GM20431 (cell line): ENCODE results near the gene B3GALNT2.
"Not testable (repeated sequence)": the region's sequence is repeated elsewhere in the genome, so short reads cannot be mapped to it uniquely, and the experiment has no call there.

Source experiments
- in situ Hi-C: fragments of 300-500 bp; cut with MseI, MboI; formaldehyde crosslinking; loops from one replicate; pipeline ENCODE4 v1.15.0; 2020; ENCODE audit warnings: low sequenced_read_pairs; ENCODE audit not compliant: unreplicated experiment

Gene B3GALNT2

GRCh38 chr1:235460770-235461169 is 43.5 kb downstream of the B3GALNT2 start:
- in situ Hi-C loops: no loop called here

DNA sequence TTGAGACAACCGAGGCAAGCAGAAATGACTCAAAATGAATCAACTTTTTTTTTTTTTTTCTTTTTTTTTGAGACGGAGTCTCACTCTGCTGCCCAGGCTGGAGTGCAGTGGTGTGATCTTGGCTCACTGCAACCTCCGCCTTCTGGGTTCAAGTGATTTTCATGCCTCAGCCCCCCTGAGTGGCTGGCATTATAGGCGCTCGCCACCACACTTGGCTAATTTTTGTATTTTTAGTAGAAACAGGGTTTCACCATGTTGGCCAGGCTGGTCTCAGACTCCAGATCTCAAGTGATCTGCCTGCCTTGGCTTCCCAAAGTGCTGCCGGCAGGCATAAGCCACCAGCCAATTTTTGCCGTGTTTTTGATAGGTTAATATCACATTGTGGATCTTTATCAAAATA is 46.4 kb downstream of the B3GALNT2 start:
- in situ Hi-C loops: not testable (repeated sequence)

- in situ Hi-C loops: no loop called here
Measured at GRCh38 chr1:235455823-235456222, 48.4 kb downstream of the B3GALNT2 start.

DNA sequence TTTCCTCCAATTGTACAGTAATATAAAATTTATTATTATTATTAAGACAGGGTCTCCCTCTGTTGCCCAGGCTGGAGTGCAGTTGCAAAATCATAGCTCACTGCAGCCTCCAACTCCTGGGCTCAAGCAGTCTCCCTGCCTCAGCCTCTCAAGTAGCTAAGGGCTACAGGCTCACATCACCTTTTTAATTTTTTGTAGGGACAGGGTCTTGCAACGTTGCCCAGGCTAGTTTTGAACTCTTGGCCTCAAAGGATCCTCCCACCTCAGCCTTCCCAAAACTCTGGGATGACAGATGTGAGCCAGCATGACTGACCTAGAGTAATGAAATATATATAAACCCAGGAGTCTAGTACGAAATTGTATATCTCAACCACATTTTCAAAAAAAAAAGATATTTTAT is 49.2 kb downstream of the B3GALNT2 start:
- in situ Hi-C loops: no loop called here

- in situ Hi-C loops: no loop called here
Measured at GRCh38 chr1:235454021-235454420, 50.2 kb downstream of the B3GALNT2 start.

- in situ Hi-C loops: no loop called here
Measured at GRCh38 chr1:235450886-235451483, 53.3 kb downstream of the B3GALNT2 start.

DNA sequence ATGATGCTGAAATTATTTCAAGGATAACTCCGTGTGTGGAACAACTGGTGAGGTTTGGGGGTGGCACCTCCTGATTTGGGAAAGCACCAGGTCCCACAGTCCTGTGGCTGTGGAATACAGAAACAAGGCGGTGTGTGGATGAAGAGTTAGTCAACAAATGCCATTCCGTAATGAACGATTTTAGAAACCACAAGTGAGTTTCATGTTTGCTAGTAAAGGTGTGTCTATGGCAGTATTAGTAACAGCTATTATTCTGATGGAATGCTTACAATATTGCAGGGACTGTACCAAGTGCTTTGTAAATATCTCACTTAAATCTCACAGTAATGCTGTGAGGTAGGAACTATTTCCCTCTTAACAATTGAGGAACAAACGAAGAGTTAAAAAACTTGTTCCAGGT is 53.8 kb downstream of the B3GALNT2 start:
- in situ Hi-C loops: no loop called here

GRCh38 chr1:235448616-235449015 is 55.6 kb downstream of the B3GALNT2 start:
- in situ Hi-C loops: no loop called here

DNA sequence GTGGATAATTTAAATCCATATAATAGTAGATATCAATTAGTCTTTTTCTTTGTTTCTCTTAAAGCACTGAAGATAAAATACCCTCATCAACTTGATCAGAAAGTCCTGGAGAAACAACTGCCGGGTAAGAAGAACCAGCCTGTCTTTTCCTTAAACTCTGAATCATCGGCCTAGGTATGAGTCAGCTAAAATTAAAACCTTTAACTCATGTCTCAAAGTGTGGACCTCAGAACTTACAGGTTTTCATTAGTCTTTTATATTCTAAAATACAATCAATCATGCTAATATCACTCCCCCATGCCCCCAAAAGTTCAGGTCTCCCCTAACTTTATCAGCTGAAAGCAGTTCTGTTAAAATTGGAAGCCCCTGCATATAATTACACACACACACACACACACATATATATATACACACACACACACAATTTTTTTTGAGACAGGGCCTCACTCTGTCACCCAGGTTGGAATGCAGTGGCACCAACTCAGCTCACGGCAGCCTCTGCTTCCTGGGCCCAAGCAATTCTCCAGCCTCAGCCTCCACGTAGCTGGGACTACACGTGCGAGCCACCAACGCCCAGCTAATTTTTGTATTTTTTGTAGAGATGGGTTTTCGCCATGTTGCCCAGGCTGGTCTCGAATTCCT is 61.3 kb downstream of the B3GALNT2 start:
- in situ Hi-C loops: no loop called here

DNA sequence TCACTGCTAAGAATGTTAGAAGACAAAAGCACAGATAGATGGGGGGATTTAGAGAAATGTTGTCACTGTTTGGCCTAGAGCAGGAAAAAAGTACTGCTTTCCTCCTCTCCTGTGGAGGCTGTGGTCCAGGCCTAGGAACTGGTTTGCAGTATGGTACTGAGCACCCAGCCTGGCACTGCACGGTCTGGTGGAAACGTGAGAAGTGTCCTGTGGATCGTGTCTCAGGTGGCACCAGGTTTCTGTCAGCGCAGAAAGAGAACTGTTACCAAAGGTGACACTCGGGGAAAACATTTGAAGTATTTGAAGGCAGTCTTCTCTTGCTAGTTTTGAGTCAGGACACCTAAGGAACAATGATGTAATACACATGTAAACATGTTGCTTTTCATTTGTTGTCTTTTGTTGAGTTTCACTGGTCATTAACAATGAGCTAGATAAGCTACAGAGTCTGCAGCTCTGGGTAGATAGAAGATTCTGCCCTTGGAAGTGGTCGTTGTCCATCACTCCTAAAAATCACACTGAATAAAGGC is 63.0 kb downstream of the B3GALNT2 start:
- in situ Hi-C loops: no loop called here

DNA sequence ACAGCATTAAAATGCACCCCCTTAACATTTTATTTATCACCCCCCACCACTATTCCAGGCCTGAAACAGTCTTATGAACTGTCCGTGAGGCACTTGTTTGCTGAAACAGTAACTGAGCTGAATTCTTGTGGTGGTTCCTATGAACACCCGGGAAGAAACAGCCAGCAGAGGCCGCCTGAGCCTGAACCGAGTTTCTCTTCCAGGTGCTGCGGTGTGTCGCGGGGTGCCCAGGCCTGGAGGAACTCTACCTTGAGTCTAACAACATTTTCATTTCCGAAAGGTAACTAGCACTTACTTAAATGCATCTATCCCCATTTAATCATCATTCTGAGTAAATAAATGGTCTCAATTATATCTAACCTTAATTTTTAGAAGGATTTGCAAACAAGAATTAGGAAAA is 70.3 kb downstream of the B3GALNT2 start:
- in situ Hi-C loops: no loop called here

DNA sequence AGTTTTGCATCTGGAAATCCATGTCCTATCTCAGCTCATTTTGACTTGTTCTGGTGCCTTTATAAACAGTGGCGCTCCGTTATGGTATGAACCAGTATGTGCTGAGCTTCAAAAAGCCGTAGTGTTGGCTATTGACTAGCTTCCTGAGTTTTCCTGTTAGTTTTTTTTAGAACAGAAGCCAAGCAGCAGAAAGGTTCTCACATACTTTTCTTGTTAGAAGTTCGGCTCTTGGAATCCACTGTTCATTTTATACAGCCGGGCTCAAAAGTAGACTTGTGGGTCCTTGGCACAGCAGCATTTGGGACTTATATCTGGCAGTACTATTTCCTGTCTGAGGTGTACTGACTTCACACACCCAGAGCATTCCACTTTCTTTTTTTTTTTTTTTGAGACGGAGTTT is 73.3 kb downstream of the B3GALNT2 start:
- in situ Hi-C loops: no loop called here

DNA sequence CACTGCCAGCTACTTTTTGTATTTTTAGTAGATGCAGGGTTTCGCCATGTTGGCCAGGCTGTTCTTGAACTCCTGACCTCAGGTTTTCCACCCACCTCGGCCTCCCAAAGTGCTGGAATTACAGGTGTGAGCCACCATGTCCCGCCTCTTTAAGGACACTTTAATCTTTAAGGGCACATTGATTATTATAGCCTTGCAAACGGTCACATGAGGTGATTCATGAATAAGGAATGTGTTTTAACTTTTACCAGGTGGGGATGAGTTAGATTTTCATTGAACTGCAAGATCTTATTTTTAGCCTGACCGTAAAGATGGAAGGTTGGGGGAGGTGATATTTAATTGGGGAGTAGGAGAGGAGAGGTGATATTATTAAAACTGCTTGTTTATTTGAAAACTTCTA is 75.1 kb downstream of the B3GALNT2 start:
- in situ Hi-C loops: no loop called here

GRCh38 chr1:235427447-235427846 is 76.8 kb downstream of the B3GALNT2 start:
- in situ Hi-C loops: no loop called here

DNA sequence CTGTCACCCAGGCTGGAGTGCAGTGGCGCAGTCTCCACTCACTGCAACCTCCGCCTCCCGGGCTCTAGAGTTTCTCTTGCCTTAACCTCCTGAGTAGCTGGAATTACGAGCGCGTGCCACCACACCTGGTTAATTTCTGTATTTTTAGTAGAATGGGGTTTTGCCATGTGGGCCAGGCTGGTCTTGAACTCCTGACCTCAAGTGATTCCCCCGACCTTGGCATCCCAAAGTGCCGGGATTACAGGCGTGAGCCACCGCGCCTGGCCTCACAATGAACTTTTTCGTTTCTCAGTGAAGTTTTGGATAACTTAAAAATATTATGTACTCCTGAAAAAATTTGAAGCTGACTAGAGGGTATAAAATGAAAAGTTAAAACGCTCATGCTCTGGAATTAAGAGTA is 77.6 kb downstream of the B3GALNT2 start:
- in situ Hi-C loops: no loop called here

- in situ Hi-C loops: no loop called here
Measured at GRCh38 chr1:235426143-235426542, 78.1 kb downstream of the B3GALNT2 start.

DNA sequence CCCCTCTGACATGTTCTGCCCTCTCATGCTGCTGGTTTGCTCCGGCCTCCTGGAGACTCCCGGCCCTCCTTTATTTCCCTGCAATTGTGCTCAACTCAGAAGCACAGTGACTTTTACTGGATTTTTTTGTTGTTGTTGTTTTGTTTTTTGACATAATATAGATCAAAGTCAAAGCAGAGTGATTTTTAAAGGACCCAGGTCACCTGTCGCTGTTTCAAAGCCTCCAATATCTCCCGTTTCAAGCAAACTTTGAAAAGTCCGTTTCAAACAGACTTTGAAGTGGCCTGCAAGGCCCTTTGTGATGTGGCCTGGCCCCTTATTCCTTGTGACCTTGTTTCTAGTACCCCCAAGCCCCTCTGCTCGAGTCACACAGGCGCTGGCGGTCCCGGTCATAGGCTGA is 78.9 kb downstream of the B3GALNT2 start:
- in situ Hi-C loops: no loop called here

DNA sequence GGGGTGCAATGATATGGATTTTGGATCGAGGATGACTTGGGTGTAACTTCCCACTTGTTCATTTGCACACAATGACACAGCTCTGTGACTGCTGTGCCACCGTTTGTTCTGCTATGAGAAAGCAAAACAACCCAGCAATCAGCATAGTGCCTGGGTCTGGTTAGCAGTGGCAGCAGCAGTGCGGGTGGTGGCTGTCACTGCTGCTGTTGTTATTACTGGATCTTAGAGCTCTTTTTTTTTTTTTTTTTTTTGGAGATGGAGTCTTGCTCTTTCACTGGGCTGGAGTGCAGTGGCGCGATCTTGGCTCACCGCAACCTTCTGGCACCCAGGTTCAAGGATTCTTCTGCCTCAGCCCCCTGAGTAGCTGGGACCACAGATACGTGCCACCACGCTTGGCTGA is 80.2 kb downstream of the B3GALNT2 start:
- in situ Hi-C loops: loop anchor here (25.0 kb wide), 2 partner anchors 162 to 312 kb away; no protein-coding TSS in a partner anchor

- in situ Hi-C loops: loop anchor here (25.0 kb wide), 2 partner anchors 161 to 311 kb away; no protein-coding TSS in a partner anchor
Measured at GRCh38 chr1:235423214-235423652, 81.0 kb downstream of the B3GALNT2 start.

DNA sequence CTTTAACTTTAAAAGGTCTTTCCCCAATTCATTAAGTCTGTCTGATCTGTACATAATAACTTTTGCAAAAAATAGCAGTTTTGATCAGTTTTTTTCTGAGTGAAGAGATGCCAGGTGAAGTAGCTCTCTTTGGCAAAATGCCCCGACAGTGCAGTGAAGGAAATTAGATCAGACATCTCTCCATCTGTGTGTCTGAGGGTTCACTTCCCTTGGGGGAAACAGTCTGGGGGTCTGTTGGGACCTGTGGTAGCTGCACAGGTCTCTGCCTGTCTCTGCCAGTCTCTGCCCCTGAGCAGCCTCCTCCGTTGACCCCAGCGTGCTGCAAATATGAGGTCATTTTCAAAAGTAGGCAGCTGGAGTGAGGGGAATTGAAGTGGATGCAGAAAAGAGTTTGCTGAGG is 82.5 kb downstream of the B3GALNT2 start:
- in situ Hi-C loops: loop anchor here (25.0 kb wide), 2 partner anchors 159 to 309 kb away; no protein-coding TSS in a partner anchor

DNA sequence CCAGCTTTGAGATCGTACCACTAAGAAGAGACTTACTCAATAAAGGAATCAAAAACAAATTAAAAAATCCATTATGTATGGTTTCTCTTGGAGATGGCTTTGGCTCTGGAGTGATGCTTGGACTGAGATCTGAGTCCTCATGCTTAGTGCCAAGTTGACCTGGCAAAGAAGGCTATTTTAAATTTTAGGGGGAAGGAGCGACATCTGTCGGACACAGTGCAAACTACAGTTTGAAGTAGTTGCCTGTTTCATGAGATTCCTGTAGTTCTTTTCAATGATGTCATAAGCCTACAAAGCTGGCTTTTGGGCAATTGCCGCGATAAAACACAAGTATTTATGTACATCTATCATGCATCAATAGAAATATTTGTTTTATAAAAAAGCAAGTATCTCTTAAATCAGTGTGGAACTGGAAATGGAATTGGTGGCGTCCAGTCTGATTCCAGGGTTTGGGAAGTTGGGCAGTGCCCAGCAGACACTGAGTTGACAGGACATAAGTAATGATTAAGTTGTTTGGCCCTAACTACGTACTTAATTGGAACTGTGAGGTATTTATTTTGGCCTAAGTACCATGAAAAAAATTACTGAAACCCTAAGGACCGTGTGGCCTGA is 87.1 kb downstream of the B3GALNT2 start:
- in situ Hi-C loops: loop anchor here (25.0 kb wide), 2 partner anchors 155 to 305 kb away; no protein-coding TSS in a partner anchor
